Mesenteric fat pad (tissue), 1 donor: ENCODE measurements around the gene ITGB3. TPM values are rescaled to one million over a fixed set of nuclear protein-coding genes. Genes with fewer than 3 reads are reported as not detected.
A peak's percentile ranks its signal among the peaks of the same experiment; 100 is the strongest.
"Not testable (repeated sequence)": the region's sequence is repeated elsewhere in the genome, so short reads cannot be mapped to it uniquely, and the experiment has no call there.

Source experiments
- DNase-seq: peaks from one replicate; pipeline ENCODE4 v3.0.0-alpha.2; 2020; ENCODE audit warnings: low spot score
- total RNA-seq: library from RNA; stranded (reverse); fragmentation: NEBNext Ultra II Directional; extraction: Animal tissue kit (Norgen Biotek cat#: 25700); gene quantifications from one replicate; pipeline ENCODE4 v1.2.1, GENCODE V29; 2021
- donor health status: DM: yes; HTN: yes; CAD: no.

Gene ITGB3
- total RNA-seq, 1 donor from 2014 or later = 17.9 TPM

DNA sequence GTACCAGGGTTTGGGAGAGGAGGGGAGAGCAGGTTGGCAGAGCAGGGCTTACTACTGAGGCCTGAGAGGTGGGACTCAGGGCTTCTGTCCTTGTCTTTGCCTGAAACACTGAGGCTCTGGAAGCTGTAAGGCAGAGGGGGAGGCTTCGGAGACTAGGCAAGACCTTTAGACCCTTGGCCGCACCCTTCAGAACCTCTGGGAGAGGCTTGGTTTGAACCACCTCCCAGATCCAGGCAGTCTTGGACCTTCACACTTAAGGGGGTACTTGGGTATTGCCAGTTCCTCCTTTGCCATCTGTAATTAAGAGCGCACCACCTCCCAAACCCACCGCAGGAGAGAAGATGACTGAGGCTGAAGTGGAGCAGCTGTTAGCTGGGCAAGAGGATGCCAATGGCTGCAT lies 31.6 kb upstream of the ITGB3 start:
- no peak for DNase-seq

DNA sequence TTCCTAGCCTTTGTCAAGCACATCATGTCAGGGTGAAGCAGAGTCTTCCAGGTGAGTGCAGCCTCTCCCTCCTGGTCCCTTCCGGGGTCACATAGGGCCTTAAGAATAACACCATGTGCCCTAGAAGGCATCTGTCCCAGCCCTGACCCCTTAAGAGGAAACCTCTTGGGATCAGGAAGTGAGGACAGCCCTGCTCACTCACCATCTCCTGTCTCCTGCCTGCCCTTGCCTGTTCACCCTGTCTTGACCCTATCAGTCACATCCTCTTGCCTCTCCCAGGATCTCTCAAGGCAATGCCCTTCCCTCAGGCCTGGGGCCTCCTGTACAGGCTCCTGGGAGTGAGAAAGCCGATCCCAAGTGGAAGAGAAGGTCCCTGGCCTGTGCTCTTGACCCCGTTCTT lies 30.6 kb upstream of the ITGB3 start:
- no peak for DNase-seq

- DNase-seq = no peak
Observed at GRCh38 chr17:47223460-47223859, 30.2 kb upstream of the ITGB3 start.

GRCh38 chr17:47224077-47224476 lies 29.6 kb upstream of the ITGB3 start:
- DNase-seq = not testable (repeated sequence)

- no peak for DNase-seq
Observed at GRCh38 chr17:47224966-47225365, 28.7 kb upstream of the ITGB3 start.

DNA sequence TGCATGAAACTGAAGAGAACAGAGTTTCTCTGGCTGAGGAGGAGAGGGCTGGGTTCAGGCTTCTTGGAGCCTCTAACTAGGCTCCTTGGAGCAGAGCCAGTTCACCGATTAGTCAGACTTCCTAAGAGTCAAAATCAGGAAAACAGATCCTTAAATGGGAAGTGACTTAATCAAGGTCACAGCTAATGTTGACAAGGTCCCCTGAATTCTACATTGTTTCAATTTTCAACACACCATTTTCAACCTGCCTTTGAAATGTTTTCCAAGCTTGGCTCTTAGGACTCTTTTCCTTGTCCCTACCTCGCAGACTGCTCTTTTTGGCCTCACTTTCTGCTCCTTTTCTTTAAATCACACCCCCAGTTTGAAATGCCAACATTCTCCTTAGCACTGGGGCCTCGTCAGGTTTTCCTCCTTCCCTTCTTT lies 28.2 kb upstream of the ITGB3 start:
- DNase-seq = no peak

- no peak for DNase-seq
Observed at GRCh38 chr17:47225911-47226688, 27.5 kb upstream of the ITGB3 start.

- DNase-seq = no peak
Observed at GRCh38 chr17:47227862-47228261, 25.8 kb upstream of the ITGB3 start.

GRCh38 chr17:47229535-47230443 lies 23.8 kb upstream of the ITGB3 start:
- no peak for DNase-seq

DNA sequence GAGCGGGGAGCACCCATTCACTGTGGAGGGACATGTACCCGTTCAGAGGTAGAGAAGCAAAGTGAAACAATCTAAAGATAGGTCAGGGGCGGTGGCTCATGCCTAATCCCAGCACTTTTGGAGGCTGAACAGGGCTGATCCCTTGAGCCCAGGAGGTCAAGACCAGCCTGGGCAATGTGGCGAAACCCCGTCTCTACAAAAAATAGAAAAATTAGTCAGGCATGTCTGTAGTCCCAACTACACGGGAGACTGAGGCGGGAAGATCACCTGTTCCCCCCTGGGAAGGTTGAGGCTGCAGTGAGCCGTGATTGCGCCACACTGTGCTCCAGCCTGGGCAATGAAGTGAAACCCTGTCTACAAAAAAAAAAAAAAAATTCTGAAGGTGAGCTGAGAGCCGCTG lies 22.8 kb upstream of the ITGB3 start:
- DNase-seq = no peak

- DNase-seq = no peak
Observed at GRCh38 chr17:47231334-47231733, 22.3 kb upstream of the ITGB3 start.

- no peak for DNase-seq
Observed at GRCh38 chr17:47231866-47232265, 21.8 kb upstream of the ITGB3 start.

GRCh38 chr17:47232465-47232864 lies 21.2 kb upstream of the ITGB3 start:
- DNase-seq = no peak

DNA sequence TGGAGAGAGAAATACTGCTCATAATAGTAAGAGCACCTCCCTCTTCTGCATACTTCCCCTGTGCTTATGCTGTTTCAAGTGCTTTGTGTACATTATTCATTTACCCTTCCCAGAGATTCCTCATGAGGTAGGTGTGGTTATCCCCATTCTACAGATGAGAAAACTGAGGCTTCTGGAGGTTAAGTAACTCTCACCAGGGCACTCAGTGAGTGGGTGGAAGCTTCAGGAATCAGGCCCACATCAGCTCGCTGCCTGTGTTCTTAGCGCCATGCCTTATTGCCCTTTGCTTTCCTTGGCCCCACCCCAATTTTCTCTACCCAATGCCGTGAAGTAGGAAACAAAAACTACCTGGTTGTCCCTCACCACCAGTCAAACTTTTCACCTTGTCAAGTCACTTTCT lies 18.1 kb upstream of the ITGB3 start:
- no peak for DNase-seq

- DNase-seq = no peak
Observed at GRCh38 chr17:47235923-47236322, 17.7 kb upstream of the ITGB3 start.

DNA sequence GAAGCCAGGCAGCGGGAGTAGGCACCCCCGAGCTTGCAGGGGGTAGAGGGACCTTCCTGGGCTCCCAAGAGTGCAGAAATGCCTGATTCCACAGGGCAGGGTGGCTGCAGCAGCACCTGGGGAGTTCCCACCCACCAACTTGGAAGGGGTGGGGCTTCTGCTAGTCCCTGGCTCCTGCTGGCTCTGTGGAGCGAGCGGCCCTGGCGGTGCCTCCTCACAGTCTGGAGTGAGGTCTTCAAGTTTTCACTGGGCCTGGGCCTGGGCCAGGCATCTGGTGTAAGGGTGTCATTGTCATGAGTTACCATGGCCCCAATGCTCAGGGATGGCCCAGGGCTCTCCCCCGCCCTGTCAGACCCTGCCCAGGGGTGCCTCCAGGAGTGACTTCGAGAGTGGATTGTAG lies 15.8 kb upstream of the ITGB3 start:
- DNase-seq = no peak

DNA sequence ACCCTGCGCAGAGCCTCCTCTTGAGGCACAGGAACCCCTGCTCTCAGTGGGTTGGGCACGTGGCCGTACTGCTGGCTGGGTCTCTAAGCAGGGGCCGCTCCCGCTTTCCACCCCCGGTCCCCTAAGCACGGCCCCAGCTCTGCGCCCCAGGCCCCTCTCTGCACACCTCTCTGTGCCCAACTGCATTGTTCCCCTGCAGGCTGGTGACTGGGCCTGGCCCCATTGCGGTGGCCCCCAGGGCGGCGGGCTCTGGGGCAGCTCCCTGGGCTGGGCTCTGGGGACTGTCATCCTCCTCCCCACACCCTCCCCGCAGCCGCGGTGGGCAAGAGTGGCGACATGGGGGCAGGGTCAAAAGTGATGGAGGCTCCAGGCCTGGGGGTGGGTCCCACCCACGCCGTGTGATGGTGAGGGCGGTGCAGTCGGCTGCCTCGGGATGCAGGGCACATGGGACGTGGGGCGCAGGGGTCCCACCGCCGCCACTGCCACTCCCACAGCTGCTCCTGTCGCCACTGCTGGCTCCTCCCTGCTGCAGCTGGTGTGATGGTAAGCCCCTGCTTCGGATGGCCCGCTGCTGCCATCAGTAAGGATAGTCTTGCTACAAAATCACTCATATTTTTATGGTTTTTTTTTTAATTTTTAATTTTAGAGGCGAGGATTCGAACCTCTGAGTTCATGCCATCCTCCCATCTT lies 15.2 kb upstream of the ITGB3 start:
- DNase-seq = no peak

DNA sequence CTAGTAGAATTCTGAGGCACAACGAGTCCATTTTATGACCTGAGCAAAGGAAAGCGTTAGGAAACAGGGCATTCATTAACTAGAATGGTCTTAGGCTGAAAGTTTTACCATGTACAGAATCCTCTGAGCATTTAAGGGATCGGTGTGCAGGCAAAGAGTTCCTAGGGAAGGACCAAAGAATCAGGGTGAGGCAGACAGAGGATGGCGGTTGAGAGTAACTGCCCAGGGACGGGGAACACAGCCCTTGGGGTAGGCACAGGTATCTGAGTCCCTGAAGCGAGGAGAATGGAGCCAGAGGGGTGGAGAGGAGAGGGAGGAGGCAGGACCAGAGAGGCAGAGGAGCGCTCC lies 14.0 kb upstream of the ITGB3 start:
- no peak for DNase-seq

DNA sequence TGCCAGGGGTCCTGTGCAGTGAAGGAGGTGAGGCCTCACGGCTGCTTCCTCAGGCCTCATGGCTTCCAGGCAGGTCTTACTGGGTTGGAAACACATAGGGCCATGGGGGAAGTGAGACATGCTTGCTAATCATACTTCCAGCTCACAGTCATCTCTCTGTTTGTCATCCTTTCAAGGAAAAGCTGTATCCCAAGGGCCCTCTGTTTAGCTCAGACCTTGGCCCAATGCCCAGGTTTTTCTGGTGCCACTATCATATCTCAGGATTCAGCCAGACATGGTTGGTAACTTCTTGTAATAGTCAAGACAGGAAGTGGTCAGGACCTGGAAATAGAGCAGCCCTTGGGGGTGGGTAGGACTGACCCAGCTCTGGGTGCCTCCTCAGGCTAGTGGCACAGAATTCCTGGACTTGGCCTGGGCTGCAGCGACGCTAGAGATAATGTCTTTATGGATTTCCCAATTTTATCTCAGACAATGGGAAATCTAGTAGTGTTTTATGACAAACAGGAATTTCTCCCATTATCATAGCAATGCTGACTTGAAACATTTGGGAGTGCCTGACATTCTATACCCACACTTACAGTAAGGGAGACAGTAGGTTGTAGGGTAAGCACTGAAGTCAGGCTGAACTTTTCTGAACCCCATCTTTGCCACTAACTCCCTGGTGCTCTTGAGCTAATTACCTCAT lies 13.5 kb upstream of the ITGB3 start:
- DNase-seq = peak; percentile 92

DNA sequence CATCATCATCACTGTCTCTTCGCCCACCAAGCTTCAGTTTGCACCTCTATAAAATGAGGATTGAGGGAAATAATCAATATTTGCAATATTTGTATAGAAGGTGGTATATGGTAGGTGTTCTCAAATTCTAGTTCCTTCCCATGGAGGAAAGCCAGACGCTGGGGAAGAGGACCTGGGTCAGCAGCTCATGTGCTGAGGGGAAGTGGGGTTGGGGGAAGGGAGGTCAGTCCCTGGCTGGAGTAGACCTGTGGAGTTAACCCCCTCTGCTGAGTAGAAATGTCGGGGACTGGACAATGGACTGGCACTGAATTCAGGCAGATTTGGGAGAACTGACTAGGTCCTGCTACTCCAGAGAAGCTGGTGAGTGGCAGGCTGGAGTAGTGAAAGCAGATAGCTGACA lies 12.8 kb upstream of the ITGB3 start:
- DNase-seq = no peak

DNA sequence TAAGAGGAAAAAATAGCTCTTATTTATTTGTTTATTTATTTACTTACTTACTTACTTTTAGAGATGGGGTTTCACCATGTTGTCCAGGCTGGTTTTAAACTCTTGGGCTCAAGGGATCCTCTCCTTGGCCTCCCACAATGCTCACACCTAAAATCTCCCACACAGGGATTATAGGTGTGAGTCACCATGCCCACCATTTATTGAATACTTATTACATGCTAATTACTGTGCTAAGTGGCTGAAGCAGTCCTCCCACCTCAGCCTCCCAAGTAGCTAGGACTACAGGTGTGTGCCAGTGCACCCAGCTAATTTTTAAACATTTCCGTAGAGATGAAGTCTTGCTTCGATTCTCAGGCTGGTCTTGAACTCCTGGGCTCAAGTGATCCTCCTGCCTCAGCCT lies 11.0 kb upstream of the ITGB3 start:
- no peak for DNase-seq
